HepG2 (cell line): ENCODE measurements around the gene FAM222A.

Source experiments
- NFE2 ChIP-seq: sonication (generic); formaldehyde crosslinking; IDR thresholded peaks from 2 replicates; pipeline ENCODE4 v1.4.0; 2020; ENCODE audit warnings: missing genetic modification reagents
- TF ChIP-seq, protein P1 (sequence below): sonication (generic); formaldehyde crosslinking; conservative IDR thresholded peaks from 2 replicates; pipeline ENCODE4 v1.8.0; 2022; ENCODE audit warnings: missing genetic modification reagents
- TF ChIP-seq, protein P2 (sequence below): sonication (generic); formaldehyde crosslinking; IDR thresholded peaks from 2 replicates; pipeline ENCODE4 v1.5.0; 2020; ENCODE audit warnings: mild to moderate bottlenecking, missing genetic modification reagents, moderate library complexity

DNA sequence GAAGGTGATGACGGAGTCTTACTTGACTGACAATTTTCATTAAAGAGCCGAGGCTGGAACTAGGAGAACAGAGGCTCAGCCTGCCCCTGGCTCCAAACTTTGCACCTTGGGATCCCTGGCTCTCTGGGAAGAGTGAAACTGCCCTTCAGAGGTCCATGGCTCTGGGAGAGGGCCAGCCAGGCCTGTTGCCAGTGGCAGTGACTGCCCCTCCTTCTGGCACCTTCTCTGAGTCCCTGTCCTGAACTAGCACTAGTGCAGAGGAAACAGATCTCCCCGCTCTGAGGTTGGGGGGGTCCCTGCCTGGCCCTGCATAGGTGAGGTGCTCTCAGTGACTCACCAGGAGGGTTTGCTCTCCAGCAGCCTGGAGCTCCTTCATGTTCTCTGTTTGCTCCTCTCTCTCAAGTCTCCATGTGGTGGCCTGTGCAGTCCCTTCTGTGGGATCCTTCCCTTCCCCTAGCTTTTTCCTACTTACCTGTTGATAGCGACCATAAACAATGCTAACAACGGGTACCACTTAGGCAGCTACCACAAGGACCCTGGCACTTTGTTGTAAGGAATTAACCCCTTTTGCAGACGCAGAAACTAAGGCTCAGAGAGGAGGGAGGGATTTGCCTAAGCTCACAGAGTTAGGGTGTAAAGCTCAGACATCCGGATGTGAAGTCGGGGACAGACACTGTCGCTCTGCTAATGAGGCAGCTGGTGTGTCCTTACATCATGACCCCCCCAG is 22.4 kb downstream of the FAM222A start:
- TF ChIP-seq, protein P1, sequence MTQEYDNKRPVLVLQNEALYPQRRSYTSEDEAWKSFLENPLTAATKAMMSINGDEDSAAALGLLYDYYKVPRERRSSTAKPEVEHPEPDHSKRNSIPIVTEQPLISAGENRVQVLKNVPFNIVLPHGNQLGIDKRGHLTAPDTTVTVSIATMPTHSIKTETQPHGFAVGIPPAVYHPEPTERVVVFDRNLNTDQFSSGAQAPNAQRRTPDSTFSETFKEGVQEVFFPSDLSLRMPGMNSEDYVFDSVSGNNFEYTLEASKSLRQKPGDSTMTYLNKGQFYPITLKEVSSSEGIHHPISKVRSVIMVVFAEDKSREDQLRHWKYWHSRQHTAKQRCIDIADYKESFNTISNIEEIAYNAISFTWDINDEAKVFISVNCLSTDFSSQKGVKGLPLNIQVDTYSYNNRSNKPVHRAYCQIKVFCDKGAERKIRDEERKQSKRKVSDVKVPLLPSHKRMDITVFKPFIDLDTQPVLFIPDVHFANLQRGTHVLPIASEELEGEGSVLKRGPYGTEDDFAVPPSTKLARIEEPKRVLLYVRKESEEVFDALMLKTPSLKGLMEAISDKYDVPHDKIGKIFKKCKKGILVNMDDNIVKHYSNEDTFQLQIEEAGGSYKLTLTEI (CRISPR knock-in tag) = no peak
- TF ChIP-seq, protein P2, sequence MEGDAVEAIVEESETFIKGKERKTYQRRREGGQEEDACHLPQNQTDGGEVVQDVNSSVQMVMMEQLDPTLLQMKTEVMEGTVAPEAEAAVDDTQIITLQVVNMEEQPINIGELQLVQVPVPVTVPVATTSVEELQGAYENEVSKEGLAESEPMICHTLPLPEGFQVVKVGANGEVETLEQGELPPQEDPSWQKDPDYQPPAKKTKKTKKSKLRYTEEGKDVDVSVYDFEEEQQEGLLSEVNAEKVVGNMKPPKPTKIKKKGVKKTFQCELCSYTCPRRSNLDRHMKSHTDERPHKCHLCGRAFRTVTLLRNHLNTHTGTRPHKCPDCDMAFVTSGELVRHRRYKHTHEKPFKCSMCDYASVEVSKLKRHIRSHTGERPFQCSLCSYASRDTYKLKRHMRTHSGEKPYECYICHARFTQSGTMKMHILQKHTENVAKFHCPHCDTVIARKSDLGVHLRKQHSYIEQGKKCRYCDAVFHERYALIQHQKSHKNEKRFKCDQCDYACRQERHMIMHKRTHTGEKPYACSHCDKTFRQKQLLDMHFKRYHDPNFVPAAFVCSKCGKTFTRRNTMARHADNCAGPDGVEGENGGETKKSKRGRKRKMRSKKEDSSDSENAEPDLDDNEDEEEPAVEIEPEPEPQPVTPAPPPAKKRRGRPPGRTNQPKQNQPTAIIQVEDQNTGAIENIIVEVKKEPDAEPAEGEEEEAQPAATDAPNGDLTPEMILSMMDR (CRISPR knock-in tag) = no peak
- no peak for TF ChIP-seq NFE2 (CRISPR knock-in tag)
